LoVo (cell line): ENCODE measurements around the gene SPI1.

Experiments
- DNase-seq: peaks from one replicate; pipeline ENCODE4 v3.0.0-alpha.2; 2016; ENCODE audit warnings: low spot score

SPI1 gene

DNA sequence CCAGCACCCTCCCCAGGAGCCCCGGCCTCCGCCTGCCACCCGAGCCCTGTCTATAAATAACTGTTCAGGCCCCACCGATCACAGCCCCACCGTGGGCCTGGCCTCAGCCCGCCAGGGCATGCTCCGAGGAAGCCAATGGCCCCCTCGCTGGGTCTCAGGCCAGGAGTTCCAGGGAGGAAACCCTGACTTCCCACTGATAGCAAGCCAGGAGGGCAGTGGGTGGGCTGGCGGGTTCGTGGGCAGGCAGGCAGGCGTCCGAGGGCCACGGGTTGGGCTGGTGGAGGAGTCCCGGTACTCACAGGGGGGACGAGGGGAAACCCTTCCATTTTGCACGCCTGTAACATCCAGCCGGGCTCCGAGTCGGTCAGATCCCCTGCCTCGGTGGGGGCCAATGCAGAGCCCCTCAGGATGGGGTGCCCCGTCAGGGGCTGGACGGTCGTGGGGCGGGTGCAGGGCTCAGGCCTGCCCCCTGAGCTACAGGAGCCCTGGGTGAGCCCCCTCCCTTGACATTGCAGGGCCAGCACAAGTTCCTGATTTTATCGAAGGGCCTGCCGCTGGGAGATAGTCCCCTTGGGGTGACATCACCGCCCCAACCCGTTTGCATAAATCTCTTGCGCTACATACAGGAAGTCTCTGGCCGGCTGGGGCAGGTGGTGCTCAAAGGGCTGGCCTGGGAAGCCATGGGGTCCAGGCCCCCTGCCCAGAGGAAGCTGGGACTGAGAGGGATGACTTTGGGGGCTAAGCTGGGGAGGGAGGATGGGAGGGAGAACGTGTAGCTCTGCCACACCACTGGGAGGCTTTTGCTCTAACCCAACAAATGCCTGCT is at the start of gene SPI1:
SPI1 (minus strand) TSS at position 538 of the 826 bp plus-strand sequence; CDS start at position 344, 194 bp downstream.
- no peak for DNase-seq

DNA sequence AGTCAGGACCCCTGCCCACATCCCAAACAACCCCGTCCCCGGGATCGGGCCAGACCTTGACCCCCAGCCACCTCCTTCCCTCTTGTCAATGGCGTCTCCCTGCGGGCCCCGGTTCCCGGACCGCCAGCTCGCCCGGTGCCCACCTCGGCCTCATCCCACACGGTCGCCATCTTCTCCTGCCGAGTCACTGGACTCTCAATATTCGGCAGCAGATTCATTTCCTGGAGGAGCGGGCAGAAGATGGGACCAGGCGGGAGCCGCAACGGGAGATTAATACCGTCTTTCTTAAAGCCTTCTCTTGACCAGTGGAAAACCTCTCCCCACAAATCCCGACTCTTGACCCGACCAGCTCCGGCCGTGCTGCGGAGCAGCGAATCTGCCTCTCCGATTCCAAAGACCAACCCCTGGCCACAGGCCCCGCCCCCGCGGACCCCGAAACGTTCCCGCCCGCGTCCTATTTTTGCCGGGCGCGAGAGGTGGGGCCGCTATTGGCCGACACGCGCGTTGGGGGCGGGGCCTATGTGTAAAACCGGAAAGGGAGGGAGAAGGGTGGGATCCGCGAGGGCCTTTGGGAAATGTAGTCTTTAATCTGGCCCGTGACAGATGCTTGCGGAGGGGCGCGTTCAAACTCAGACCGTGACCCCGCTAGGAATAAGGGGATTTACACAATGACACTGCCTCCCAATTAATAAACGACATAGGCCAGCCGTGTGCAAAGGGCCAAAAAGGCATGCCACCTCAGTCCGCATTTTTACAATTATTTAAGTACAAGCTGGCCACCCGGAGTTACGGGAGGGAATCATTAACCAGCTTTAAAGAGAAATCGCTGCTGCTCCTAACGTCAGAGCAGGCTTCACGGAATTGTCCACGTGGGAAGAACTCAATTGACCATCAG is 48.0 kb upstream of the SPI1 start, which contains the start of gene PSMC3:
PSMC3 (minus strand) TSS at position 378 of the 895 bp plus-strand sequence; CDS start at position 218, 160 bp downstream.
- DNase-seq: peak; percentile 97

DNA sequence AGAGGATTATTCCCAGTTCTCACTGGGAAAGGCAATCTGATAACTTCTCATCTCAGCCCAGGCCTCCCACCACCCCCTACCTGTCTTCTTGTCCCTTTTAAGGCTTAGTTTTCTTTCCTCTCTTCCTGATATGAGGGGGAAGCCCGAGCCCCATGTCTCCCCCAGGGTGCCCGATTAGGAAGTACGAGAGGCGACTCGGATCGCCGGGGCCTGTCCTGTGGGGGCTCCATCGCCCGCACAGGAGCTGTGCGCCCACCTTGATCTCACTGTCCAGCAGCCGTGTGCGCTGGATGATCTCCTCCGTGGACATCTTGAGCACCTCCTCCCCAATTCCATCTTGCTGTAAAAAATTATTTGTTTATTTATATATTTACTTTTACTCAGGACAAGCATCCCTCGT is 47.3 kb upstream of the SPI1 start:
- DNase-seq: no peak

DNA sequence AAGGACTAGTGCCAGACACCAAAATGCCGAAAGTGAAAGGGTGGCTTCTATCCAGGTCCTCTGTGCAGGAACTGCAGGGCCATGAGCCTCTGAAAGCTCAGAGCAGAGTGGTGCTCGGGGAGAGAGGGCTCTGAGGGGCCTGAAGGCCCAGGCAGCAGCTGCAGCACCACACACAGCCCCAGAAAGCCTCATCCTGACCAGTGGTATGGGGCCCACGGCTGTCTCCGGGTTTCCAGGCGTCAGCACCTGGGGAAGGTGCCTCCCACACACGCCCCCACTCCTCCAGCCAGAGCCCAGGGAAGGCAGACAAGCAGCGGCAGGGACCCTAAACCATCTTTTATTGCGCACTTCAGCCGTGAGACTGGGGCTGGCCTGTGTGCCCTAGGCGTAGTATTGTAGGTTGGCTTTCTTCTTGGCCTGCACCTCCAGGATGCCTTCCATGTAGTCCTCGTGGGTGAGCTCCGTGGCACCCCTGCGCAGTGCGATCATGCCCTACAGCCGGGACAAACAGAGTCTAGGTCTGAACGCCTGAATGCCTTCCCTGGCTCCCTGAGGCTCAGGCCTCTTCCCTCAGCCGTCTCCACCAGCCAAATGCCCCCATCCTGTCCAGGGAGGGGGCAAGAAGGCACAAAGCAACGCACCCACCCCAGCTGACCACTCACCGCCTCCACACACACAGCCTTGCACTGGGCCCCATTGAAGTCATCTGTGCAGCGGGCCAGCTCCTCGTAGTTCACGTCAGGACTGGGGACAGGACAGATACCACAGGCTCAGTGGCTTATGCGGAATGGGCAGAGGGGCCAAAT is 40.3 kb upstream of the SPI1 start:
- DNase-seq: no peak

DNA sequence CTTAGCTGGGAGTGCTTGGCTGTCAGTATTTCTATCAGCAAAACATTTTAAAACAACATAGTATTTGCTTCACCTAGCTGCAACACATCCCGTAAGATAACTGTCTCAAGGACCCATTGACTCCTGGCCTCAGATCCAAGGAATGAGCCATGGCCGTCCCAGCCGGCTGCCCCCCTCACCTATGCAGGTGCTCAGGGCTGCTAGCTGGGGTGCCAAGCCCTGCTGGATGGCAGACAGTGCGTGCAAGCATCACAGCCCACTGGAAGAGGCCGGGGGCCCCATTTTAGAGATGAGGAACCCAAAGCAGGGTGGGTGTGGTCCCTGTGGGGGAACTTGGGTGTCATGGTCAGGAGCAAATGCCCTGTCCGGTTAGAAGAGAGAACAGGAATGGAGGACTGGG is 39.4 kb upstream of the SPI1 start:
- no peak for DNase-seq

DNA sequence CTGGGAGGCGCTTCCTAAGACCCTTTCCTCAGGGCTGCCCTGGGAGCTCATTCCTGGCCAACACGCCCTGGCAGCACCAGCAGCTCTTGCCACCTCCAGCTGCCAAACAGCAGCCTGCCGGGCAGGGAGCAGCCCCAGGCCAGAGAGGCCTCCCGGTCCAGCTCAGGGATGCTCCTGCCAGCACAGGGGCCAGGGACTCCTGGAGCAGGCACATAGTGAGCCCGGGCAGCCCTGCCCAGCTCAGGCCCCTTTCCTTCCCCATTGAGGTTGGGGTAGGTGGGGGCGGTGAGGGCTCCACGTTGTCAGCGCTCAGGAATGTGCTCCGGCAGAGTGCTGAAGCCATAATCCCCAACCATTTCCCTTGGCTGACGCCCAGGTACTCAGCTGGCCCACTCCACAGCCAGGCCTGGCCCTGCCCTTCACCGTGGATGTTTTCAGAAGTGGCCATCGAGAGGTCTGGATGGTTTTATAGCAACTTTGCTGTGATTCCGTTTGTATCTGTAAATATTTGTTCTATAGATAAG is 37.7 kb upstream of the SPI1 start:
- DNase-seq: peak; percentile 71

DNA sequence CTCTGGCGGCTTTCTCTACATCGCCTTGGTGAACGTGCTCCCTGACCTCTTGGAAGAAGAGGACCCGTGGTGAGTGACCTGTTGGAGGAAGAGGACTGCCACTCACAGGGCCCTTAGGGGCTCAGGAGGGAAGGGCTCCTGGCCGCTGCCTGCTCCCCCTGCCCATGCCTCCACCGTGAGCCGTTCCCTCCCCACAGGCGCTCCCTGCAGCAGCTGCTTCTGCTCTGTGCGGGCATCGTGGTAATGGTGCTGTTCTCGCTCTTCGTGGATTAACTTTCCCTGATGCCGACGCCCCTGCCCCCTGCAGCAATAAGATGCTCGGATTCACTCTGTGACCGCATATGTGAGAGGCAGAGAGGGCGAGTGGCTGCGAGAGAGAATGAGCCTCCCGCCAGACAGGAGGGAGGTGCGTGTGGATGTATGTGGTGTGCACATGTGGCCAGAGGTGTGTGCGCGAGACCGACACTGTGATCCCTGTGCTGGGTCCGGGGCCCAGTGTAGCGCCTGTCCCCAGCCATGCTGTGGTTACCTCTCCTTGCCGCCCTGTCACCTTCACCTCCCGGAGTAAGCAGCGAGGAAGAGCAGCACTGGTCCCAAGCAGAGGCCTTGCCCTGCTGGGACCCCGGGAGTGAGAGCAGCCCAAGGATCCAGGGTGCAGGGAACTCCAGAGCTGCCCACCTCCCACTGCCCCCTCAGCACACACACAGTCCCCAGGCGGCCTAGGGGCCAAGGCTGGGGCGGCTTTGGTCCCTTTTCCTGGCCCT is 36.9 kb upstream of the SPI1 start:
- DNase-seq: no peak

DNA sequence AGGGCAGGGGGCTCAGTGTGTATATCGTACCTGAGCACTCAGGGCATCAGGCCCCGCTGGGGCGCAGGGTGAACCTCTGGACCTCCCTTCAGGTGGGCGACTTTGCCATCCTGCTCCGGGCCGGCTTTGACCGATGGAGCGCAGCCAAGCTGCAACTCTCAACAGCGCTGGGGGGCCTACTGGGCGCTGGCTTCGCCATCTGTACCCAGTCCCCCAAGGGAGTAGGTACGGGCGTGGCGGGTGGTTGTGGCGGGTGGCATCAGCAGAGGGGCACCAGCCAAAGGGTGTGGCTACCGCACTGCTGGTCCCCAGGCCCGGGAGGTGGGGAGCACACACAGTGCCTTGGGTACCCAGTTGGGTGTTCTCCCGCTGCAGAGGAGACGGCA is 36.3 kb upstream of the SPI1 start:
- no peak for DNase-seq

DNA sequence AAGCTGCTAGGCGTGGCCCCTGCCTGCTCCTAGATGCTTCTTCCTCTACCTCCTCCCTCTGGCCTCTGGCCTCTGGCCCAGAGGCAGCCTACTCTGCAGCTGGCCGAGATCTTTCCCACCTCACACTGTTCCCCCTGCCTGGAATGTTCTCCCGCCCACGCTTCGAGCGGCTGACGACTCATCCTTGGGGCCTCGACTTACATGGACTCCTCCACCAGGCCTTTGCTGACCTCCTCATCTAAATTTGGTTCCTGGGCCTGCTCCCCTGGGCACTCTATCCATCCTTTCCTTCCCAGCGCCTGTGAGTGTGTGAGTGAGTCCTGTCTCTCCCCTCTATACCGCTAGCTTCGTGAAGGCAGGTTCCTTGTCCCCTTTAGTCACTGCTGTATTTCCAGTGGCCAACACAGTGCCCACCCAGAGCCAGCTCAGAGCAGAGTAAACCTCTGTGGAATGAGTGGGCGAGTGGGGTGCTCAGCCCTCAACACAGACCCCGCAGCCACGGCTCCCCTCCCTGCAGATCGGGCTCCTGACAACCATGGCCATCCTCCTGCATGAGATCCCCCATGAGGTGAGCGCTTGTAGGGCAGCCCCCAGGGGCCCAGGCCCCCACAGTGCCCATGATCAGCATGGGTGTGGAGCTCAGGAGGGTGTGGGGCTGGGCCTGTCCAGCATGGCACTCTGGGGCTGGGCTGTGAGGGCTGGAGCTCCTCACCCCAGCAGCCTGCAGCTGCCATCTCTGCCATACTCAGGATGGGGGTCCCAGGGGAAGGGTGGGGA is 35.7 kb upstream of the SPI1 start:
- no peak for DNase-seq

DNA sequence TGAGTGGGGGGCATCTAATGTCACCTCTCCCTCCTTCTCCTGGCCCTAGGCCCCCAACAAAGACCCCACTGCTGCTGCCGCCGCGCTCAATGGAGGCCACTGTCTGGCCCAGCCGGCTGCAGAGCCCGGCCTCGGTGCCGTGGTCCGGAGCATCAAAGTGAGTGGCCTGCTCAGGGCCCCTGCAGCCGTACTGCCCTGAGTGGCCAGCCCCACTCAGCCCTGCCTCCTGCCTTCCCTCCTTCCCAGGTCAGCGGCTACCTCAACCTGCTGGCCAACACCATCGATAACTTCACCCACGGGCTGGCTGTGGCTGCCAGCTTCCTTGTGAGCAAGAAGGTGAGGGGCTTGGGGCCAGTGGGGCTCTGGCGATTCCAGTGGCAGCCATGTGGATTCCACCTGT is 35.0 kb upstream of the SPI1 start:
- DNase-seq: no peak

DNA sequence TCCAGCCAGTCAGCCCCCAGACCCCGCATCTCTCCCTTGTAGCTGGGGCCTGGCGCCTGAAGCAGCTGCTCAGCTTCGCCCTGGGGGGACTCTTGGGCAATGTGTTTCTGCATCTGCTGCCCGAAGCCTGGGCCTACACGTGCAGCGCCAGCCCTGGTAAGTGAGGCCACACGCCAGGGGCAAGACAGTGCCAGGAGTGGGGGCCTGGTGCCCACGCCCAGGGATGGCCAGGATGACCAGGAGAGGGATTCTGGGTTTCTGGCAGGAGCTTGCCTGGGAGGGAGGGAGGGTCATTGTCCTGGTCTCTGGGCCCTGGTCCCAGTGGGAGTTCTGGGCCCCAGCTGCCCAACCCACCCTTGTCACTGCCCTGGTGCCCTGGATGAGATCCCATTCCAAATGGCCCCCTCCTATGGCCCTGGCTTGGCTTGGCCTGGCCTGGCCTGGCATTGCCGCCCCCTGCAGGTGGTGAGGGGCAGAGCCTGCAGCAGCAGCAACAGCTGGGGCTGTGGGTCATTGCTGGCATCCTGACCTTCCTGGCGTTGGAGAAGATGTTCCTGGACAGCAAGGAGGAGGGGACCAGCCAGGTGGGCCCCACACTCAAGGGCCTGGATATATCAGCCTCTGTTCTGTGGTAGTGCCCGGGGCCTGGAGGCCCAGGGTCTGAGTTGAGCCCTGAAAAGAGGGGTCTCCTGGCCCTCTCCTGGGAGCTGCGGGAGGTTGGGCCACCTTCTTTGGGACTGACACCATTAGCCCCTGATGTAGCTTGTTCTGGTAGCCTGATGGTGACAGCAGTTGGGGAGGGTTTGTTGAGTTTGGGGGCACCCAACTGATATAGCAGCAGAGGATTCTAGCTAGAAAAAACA is 33.8 kb upstream of the SPI1 start:
- no peak for DNase-seq

DNA sequence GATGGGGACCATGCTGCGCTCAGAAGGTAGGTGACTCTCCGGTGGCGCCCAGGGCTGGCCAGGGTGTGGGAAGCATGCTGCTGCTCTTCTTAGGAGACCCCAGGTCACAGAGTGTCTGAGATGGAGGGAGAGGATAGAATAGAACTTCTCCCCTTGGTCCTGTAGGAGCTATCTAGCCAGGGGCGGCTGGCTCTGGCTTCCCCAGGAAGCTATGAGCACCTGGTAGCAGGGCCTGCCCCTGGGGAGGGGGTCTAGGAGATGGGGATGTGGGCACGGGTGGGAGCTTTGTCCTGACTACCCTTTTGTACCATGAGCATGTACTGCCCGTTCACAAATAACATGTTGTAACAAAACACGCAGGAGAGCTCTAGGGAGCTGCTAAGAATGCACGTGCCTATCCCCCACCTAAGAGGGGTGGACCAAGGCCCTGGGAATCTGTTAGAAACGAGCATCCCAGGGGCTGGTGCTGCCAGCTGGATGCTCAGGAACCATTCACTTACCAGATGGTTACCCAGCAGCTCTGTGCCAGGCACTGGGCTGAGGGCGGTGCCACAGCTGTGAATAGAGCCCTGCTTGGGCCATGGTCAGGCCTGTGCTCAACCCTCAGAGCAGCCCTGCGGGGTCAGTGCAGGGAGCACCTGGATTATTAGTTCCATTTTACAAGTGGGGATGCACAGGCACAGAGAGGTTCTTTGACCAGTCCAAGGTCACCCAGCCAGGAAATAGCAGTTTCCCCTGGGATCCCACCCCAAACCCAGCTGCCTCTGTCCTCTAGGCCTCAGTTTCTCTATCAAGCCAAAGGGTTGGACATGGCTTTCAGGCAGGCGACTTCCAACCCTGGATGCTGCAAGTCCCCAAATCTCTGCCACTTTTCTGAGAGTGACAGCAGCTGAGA is 32.3 kb upstream of the SPI1 start:
- DNase-seq: no peak

DNA sequence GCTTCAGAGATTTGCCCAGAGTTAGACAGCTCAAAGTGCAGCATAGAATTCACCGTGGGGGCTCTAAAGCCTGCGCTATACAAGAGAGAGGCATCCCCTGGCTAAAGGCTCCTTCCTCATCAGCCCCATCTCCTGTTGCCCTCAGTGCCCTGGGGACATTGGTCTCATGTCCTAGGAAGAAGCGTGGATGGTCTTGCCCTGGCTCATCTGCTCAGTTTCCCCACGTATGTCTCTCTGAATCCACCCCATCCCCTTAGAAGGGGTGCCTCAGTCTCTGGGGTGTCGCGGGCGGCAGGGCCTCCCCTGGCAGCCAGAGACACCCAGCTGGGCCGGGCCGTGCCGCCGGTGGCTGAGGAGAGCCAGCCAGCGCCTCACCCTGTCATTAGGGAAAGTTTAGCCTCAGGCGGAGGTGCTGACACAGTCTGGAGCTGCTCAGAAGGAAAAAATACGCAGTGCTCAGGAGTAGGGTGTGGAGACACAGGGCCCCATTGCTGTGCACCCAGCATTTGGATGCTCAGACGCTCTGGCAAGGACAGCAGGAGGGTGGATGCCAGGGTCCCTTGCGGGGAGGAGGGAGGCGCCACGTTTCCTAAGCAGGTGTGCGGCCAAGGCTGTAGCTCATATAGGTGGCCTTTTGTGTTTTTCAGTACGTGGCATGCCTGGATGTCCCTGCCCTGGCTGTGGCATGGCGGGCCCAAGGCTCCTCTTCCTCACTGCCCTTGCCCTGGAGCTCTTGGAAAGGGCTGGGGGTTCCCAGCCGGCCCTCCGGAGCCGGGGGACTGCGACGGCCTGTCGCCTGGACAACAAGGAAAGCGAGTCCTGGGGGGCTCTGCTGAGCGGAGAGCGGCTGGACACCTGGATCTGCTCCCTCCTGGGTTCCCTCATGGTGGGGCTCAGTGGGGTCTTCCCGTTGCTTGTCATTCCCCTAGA is 31.4 kb upstream of the SPI1 start:
- no peak for DNase-seq

DNA sequence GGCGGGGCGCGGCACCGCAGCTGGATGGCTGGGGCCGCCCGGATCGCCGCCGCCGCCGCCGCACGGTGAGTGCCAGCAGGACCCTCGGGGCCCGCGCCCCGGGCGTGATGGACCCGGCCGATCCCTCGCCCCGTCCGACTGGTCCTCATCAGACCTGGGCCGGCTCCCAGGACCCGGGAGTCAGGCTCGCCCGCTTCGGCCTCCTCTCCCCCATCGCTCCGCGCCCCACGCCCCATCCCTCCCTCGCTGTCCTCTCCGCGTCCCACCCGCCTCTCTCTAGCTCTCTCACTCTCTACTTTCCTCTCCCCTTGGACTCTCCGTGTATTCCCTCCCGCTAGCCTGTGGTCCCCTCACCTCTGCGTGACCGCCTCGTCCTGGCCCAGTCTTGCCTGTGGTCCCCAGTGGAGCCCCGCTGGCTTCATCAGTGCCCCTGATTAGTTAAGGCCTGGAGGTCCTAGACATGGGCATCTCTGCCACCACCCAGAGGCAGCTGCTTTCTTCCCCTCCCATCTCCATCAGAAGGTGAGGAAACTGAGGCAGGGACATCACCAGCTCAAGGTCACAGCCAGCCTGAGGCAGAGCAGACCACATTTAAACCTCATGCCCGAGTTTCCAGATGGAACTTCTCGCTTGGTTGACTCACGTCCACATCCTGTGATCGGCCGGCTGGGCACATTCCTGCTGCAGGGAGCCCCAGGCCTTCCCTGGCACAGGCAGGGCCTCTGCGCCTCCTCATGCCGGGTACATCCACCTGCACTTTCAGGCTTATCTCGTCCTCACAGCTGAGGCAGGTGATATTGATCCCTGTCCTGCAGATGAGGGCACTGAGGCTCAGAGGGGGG is 30.5 kb upstream of the SPI1 start:
- DNase-seq: no peak

DNA sequence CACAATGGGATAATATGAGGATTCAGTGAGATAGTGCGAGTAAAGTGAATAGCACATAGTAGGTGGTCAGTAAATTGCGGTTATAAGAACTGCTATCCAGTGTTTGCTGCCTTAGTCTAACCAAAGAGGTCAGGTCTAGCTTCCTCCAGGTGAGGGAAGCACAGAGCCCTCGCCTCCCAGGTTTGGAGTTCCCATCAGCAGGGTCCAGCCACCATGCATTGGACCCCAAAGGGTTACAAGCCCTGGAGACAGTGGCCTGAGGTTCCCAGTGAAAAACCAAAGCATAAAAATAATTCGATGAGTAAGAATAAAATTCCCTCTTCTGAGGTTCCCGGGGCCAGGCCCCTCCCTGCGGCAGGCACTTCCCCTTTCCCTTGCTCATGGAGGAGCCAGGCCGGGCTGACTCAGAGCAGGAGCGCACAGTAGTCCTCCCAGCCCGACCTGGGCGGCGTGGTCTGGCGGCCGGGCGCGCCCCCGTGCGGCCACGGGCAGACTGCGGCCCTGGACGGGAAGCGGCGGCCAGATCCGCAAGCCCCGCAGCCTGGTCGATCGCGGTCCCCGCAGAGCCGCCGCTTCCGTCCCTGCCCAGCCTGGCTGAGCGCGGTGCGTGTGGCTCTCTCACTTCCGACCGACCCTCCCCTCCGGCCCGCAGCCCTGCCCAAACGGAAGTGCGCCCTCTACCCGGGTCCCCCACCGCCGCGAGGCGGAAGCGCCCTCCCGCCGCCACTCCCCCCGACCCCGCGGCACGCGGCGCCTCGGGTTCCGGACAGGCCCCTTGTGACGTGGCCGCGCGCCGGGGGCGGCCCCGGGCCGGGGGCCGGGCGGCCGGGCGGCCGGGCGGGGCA is 29.6 kb upstream of the SPI1 start, which contains the start of gene SLC39A13:
SLC39A13 (plus strand) TSS at position 845 of the 845 bp plus-strand sequence. CDS start 1,505 bp downstream, outside the sequence.
- peak; percentile 93 for DNase-seq
